GM12801 (cell line): ENCODE data around the gene GSG1L.

ENCODE experiments used
- TF ChIP-seq, protein P1 (sequence below): IDR thresholded peaks from one replicate; pipeline ENCODE4 v1.5.1; 2011; ENCODE audit warnings: control low read depth; ENCODE audit not compliant: insufficient read length; ENCODE audit errors: extremely low read depth

GSG1L gene

DNA sequence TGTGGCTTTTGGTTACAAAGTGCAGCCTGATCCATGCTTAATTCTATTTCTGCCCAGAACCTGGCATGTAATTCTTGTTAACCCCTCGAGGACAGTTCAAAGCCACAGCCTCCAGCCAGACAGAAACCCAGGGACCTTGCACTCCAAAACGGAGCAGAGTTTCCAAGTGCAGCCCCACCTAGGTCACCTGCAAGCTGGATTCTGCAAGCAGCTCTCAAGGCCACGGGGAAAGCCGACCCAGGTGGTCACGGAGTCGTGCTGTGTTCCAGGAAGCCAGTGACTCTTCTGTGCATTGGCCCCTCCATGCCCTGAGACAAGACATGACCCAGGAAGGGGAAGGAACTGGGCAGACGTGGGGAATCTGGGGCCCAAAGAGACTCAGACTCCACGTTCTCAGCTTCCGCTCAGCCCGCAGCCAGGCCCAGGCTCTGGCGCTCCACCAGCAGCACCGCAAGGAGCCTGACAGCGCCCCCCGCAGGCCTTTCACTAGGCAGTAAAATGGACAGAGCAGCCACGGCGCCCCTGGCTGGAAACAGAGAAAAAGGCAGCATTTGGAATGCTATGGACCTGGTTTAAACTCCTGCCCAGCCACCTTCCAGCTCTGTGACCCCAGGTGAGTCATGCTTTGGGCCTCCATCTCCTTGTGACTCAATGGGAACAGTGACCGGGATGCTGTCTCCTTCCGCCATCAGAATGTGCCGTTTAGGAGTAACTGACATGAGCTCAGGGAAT, 27.3 kb upstream of the GSG1L start:
- TF ChIP-seq, protein P1, sequence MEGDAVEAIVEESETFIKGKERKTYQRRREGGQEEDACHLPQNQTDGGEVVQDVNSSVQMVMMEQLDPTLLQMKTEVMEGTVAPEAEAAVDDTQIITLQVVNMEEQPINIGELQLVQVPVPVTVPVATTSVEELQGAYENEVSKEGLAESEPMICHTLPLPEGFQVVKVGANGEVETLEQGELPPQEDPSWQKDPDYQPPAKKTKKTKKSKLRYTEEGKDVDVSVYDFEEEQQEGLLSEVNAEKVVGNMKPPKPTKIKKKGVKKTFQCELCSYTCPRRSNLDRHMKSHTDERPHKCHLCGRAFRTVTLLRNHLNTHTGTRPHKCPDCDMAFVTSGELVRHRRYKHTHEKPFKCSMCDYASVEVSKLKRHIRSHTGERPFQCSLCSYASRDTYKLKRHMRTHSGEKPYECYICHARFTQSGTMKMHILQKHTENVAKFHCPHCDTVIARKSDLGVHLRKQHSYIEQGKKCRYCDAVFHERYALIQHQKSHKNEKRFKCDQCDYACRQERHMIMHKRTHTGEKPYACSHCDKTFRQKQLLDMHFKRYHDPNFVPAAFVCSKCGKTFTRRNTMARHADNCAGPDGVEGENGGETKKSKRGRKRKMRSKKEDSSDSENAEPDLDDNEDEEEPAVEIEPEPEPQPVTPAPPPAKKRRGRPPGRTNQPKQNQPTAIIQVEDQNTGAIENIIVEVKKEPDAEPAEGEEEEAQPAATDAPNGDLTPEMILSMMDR, result no peak

DNA sequence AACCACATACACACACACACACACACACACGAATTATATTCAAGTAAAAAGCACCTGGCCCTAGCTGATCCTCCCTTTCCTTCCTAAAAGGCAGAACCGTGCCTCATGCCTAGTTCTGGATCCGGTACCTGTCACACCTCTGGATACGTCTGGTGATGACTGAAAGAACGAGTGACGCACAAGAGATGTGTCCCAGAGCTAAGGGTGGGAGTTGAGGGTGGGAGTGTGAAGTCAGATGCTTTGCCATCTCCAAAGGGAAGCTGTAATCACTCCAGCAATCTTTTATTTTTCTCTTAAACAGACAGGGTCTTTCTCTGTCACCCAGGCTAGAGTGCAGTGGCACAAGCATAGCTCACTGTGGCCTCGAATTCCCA, 26.5 kb upstream of the GSG1L start:
- TF ChIP-seq, protein P1, result no peak

DNA sequence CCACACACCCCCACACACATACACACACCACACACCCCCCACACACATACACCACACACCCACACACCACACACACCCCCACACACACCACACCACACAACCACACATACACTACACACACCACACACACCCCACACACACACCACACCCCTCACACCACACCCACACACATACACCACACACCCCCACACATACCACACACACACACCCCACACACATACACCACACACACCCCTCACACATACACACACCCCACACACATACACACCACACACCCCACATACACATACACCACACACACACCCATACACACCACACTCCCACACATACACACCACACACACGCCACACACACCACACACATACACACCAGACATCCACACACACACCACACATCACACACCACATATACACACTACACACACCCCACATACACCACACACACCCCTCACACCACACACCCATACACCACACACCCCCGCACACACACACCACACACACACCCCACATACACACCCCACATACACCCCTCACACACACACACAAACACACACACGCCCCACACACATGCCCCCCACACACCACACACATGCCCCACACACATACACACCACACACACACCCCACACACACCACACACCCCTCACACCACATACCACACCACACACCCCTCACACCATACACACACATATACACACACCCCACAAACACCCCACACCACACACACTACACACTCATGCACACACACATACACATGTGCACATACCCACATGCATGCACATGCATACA, 25.9 kb upstream of the GSG1L start:
- TF ChIP-seq, protein P1, result no peak

DNA sequence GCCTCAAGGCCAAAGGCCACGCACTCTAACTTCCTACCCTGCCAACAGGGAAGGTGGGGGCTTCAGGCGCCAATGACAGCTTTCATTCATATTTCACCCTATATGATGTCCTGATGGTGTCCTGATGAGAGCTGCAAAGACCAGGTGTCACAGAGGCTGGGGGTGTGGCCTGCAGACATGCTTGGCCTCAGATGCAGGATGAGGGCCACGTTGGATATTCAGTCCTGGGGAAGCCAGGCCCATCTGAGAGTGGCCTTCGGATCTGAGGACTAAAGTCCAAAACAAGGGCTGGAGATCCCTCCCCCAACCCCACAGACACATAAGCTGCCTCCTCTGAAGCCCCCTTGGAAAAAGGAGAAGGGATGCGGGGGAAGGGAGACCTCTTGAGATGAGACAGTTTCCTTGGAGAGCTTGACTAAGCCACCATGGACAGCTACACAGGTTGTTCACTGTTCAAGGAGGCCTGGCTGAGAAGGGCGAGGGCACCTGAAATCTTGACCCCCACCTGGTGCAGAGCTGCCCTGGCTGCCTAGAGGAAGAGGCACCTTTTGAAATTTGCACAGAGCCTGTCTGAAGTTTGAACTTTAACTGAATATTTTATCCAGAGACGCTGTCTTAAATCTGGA, 24.3 kb upstream of the GSG1L start:
- TF ChIP-seq, protein P1, result no peak

DNA sequence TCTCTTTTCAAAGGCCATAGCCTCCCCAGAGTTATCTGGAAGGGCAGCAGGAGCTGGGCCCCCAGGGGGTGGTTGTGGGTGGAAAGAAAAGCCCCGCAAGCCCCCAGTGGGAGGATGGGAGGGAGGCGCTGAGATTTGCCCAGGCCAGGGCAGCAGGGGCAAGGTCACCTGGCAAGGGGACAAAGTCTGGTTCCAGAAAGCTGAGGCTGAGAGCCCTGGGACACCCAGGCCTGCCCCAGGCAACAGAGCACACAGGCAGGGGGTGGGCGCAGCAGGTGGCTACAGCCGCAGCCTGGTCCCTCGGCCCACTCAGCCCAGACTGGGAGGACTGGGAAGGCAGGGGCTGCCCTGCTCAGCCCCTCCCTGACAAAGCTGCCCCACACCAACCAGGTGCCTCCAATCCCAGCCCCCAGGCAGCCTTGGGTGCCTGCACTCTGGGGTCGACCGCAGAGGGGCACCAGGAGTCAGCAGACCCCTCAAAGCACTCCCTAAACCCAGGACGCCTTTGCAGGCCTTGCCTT, 23.7 kb upstream of the GSG1L start:
- TF ChIP-seq, protein P1, result no peak

DNA sequence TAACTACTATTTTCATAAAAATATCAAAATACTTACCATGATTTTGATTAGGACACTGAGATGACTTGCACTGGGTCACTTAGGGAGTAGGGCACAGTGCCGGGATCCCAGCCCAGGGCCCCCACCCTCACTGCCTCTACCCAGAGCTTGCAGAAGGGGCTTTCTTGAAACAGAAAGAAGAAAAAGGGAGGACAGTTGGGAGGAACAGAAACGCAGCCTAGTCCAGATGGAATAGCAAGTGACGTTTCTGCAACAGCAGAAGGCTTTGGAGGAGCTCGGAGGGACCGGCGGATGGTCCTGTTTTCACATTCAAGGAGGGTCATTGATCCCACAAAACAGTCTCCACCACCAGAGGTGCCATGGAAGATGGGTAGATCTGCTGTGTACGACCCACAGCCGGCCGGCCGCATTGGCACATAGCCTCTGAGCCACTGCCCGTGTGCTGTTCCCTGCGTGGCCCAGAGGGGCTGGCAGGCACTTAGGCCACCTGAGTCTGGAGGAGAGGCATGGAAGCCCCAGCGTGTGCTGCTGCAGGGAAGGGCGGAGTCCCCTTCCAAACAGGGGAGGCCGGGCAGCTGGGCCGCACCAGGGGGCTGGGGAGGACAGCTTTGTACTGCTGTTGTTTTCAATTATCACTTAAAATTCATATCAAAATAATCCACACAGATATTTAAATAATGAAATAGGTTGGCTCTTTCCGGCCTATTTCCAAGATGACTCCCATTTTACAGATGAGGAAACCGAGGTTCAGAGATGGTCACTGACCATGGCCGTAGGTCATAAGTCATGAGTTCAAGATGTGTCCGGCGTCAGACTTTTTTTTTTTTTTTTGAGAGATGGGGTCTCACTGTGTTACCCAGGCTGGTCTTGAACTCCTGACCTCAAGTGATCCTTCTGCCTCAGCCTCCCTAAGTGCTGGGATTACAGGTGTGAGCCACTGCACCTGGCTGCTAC, 22.9 kb upstream of the GSG1L start:
- TF ChIP-seq, protein P1, result no peak
